ENCODE results near the gene TGDS.

TGDS gene

DNA sequence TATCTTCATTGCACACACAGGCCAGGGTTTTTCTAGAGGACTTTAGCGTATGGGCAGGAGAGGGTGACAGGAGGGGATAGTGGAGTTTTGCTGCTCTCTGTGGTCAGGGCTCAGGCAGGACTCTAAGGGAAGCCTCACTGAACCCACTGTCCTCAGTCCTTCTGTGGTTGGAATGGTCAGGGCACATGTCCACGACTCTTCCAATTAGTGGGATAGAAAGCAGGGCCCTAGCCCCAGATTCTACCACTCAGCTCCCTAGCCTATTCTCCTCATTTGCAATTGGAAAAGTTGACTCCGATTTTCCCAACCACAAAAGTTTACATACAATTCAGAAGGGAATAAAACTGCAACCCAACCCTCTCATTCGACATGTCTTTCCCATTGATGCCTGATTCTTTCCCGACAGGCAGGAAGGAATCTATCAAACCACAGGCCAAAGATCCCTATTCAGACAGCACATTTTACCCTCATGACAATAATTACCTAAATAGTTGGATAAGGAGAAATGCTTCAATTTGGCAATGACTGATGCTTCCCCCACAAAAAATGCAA is 38.2 kb downstream of the TGDS start:
- DNase-seq (ENCODE audit: low spot score), result no peak
- TF ChIP-seq, protein P1, sequence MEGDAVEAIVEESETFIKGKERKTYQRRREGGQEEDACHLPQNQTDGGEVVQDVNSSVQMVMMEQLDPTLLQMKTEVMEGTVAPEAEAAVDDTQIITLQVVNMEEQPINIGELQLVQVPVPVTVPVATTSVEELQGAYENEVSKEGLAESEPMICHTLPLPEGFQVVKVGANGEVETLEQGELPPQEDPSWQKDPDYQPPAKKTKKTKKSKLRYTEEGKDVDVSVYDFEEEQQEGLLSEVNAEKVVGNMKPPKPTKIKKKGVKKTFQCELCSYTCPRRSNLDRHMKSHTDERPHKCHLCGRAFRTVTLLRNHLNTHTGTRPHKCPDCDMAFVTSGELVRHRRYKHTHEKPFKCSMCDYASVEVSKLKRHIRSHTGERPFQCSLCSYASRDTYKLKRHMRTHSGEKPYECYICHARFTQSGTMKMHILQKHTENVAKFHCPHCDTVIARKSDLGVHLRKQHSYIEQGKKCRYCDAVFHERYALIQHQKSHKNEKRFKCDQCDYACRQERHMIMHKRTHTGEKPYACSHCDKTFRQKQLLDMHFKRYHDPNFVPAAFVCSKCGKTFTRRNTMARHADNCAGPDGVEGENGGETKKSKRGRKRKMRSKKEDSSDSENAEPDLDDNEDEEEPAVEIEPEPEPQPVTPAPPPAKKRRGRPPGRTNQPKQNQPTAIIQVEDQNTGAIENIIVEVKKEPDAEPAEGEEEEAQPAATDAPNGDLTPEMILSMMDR (IDR thresholded peaks at IDR 0.05; ENCODE audit: borderline replicate concordance, control extremely low read depth, extremely low read depth, insufficient read depth, missing control alignments), result no peak
- in situ Hi-C loops (cut with MboI; ENCODE audit: low sequenced_read_pairs, unreplicated experiment), result no loop called here

DNA sequence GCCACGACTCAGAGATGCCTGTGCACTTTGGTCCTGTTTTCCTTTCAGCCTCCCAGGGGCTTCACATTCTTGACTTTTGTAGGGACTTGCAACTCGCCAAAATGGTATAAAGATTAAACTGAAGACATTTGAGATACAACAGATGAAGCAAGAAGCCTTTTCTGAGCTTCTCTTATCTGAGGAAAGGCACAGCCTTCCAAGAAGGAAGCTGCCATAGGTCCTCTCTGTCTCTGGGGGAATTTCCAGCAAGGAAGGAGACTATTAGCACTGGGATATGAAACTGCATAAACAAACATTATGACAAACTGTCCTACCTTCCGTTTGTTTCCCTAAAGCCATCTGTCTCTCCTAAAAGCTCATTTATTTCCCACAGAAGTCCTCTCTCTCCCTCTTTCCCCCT is 39.3 kb downstream of the TGDS start:
- in situ Hi-C loops (cut with MboI; ENCODE audit: low sequenced_read_pairs, unreplicated experiment), result no loop called here
- no peak for DNase-seq (ENCODE audit: low spot score)
- TF ChIP-seq, protein P1 (IDR thresholded peaks at IDR 0.05; ENCODE audit: borderline replicate concordance, control extremely low read depth, extremely low read depth, insufficient read depth, missing control alignments), result no peak

DNA sequence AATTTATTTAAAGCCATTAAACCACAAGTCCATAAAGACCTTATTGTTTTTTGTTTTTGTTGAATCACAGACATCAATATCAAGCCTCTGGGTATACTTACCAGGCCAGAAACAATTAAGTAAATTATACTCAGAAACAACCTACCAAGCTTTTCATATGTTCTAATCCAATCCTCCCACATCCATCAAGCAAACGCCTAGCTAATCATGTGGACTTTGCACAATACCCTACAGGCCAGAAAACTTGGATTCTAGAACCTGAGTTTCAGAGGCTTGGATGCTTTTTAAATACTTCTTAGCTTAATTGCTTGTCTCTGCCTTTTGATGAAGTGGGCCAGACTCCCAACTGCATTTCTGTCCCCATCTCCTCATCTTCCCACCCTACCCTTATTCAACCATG is 39.9 kb downstream of the TGDS start:
- in situ Hi-C loops (cut with MboI; ENCODE audit: low sequenced_read_pairs, unreplicated experiment), result no loop called here
- TF ChIP-seq, protein P1 (IDR thresholded peaks at IDR 0.05; ENCODE audit: borderline replicate concordance, control extremely low read depth, extremely low read depth, insufficient read depth, missing control alignments), result no peak
- no peak for DNase-seq (ENCODE audit: low spot score)

DNA sequence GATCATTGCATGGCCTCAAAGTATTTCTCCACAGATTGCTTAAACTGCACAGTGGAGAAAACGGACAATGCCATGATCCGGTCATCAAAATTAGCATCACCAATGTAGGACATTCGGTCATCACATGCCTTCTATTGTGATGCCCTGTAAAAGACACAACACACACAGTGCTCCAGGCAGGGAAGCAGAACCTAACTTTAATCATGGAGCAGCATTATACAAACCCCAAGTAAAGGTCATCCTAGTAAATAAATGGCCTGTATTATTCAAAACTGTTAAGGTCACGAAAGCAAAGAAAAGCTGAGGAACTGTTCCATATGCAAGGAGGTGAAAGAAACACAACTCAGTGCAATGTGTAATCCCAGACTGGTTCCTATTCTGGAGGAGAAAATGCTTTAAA is 42.2 kb downstream of the TGDS start:
- no peak for DNase-seq (ENCODE audit: low spot score)
- TF ChIP-seq, protein P1 (IDR thresholded peaks at IDR 0.05; ENCODE audit: borderline replicate concordance, control extremely low read depth, extremely low read depth, insufficient read depth, missing control alignments), result no peak
- in situ Hi-C loops (cut with MboI; ENCODE audit: low sequenced_read_pairs, unreplicated experiment), result no loop called here

DNA sequence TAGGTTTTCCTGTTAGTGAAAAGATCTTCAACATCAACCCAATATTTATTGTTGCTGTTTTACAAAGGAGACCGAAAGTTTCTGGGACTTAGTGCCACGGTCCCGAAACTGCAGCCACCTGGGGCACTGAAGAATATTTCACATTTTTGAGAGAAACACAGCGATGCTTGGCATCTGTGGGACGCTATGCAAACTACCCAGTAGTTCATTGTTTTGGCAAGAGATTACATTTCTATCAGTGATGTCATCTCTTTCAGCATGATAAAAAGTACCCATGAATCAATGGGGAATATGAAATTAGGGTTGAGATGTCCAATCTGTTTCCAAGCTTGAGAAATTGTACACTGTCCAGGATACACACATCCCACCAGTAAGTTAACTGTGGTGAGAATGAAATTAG is 43.9 kb downstream of the TGDS start:
- TF ChIP-seq, protein P1 (IDR thresholded peaks at IDR 0.05; ENCODE audit: borderline replicate concordance, control extremely low read depth, extremely low read depth, insufficient read depth, missing control alignments), result no peak
- DNase-seq (ENCODE audit: low spot score), result no peak
- in situ Hi-C loops (cut with MboI; ENCODE audit: low sequenced_read_pairs, unreplicated experiment), result no loop called here

DNA sequence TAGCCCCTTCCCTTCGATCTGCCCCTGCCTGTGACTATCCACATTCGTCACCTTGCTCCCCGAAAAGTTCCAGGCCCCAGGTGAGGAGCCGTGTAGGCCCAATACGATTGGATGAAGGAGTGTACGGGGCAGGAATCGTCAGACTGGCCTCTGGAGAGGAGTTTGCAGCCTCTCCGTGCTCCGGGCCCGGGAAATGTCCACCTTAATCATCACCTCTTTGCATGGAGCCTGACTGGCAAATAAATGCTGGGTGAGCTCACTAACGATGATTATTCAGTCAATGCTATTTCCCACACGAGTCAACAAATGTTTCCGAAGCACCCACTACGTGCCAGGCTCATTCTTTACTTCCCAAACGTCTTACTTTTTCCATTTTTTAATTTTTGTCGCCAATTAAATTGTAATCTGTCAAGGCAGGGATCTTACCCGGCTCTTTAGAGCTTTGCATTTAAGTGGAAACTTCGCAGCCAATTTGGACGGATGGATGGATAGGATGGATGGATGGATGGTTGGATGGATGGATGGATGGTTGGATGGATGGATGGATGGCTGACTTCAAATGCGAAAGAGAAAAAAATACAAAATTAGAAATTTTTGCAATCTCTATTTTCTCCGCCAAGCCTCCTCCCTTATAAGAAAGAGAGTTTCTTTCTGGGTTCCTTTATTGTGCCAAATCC is 45.8 kb downstream of the TGDS start:
- TF ChIP-seq, protein P1 (IDR thresholded peaks at IDR 0.05; ENCODE audit: borderline replicate concordance, control extremely low read depth, extremely low read depth, insufficient read depth, missing control alignments), result no peak
- DNase-seq (ENCODE audit: low spot score), result no peak
- in situ Hi-C loops (cut with MboI; ENCODE audit: low sequenced_read_pairs, unreplicated experiment), result no loop called here

All from GM13976 (cell line).